ENCODE measurements around the gene ETS2. TPM values are rescaled to one million over a fixed set of nuclear protein-coding genes. Genes with fewer than 3 reads are reported as not detected.
A peak's percentile ranks its signal among the peaks of the same experiment; 100 is the strongest.

ETS2 gene
- total RNA-seq, 1 donor from 2014 or later: 40.3 TPM

DNA sequence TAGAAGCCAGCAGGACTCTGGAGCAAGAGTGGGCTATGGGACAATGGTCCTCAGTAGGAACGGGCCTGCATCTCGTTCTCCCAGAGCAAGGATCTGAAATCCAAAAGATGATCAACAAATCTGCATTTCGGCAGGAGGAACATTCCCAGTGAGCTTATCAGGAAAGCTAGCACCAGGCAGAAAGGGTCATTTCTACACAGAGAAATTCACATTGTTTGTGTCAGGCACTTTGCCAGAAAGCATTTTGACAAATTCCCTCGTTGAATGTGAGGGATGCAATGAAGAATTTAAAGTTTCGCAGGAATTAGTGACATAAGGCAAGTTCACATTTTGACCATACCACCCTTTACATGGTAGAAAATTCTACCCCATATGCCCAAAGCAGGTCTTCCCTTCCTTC is 31.6 kb upstream of the ETS2 start:
- H3K36me3 Mint-ChIP-seq (ENCODE audit: low read depth, unreplicated experiment): peaks cover 3% of the 10 kb centered on the region
- Histone ChIP-seq H3K27ac (ENCODE audit: low read depth, low read length) (peak overlapping the region; percentile 78), H3K4me1 (ENCODE audit: insufficient read depth, low read length) (peaks cover 29% of the 10 kb centered on the region), H3K36me3 (ENCODE audit: insufficient read depth, low read length) (no peaks in the 10 kb centered on the region), H3K4me3 (ENCODE audit: insufficient read depth, low read depth, low read length) (no peak overlapping the region), H3K27me3 (ENCODE audit: insufficient read depth, low read length) (no peaks in the 10 kb centered on the region), H3K9me3 (ENCODE audit: insufficient read depth, low read depth, low read length) (peaks cover 2% of the 10 kb centered on the region), H3K9ac (ENCODE audit: low read length) (peak overlapping the region; percentile 62), H3K79me2 (ENCODE audit: insufficient read depth, low read length) (no peaks in the 10 kb centered on the region), H3K4me2 (ENCODE audit: low read length) (peak overlapping the region; percentile 74), H2AFZ (ENCODE audit: low read depth, low read length) (no peak overlapping the region), H4K20me1 (ENCODE audit: insufficient read depth, low read length) (no peaks in the 10 kb centered on the region)
- no peak for TF ChIP-seq CTCF (IDR thresholded peaks at IDR 0.05; ENCODE audit: insufficient read depth, low read depth, low read length)
- no peak for TF ChIP-seq EZH2 (IDR thresholded peaks at IDR 0.05; ENCODE audit: insufficient read depth, low read length)
- peak overlapping the region; percentile 53 for H3K27ac Mint-ChIP-seq (ENCODE audit: unreplicated experiment)
- peaks cover 18% of the 10 kb centered on the region for H3K9me3 Mint-ChIP-seq (ENCODE audit: unreplicated experiment)
- peaks cover 28% of the 10 kb centered on the region for H3K4me1 Mint-ChIP-seq (ENCODE audit: low read depth, unreplicated experiment)
- DNase-seq (ENCODE audit: low read depth) (no peak), FAIRE-seq (no peak)
- H3K27me3 Mint-ChIP-seq (ENCODE audit: low read depth, unreplicated experiment): no peaks in the 10 kb centered on the region
- H3K4me3 Mint-ChIP-seq (ENCODE audit: unreplicated experiment): no peak overlapping the region

- H3K4me1 Mint-ChIP-seq (ENCODE audit: low read depth, unreplicated experiment): peaks cover 23% of the 10 kb centered on the region
- Histone ChIP-seq H3K4me2 (ENCODE audit: low read length) (no peak overlapping the region), H4K20me1 (ENCODE audit: insufficient read depth, low read length) (no peaks in the 10 kb centered on the region), H3K4me1 (ENCODE audit: insufficient read depth, low read length) (peaks cover 24% of the 10 kb centered on the region), H3K27ac (ENCODE audit: low read depth, low read length) (peak overlapping the region; percentile 78), H3K4me3 (ENCODE audit: insufficient read depth, low read depth, low read length) (no peak overlapping the region), H2AFZ (ENCODE audit: low read depth, low read length) (no peak overlapping the region), H3K79me2 (ENCODE audit: insufficient read depth, low read length) (no peaks in the 10 kb centered on the region), H3K9me3 (ENCODE audit: insufficient read depth, low read depth, low read length) (peaks cover 2% of the 10 kb centered on the region), H3K9ac (ENCODE audit: low read length) (no peak overlapping the region), H3K27me3 (ENCODE audit: insufficient read depth, low read length) (no peaks in the 10 kb centered on the region), H3K36me3 (ENCODE audit: insufficient read depth, low read length) (no peaks in the 10 kb centered on the region)
- H3K4me3 Mint-ChIP-seq (ENCODE audit: unreplicated experiment): no peak overlapping the region
- H3K27me3 Mint-ChIP-seq (ENCODE audit: low read depth, unreplicated experiment): no peaks in the 10 kb centered on the region
- DNase-seq (ENCODE audit: low read depth): no peak
- no peak for FAIRE-seq
- H3K9me3 Mint-ChIP-seq (ENCODE audit: unreplicated experiment): peaks cover 18% of the 10 kb centered on the region
- H3K36me3 Mint-ChIP-seq (ENCODE audit: low read depth, unreplicated experiment): peaks cover 3% of the 10 kb centered on the region
- TF ChIP-seq EZH2 (IDR thresholded peaks at IDR 0.05; ENCODE audit: insufficient read depth, low read length) (no peak), CTCF (IDR thresholded peaks at IDR 0.05; ENCODE audit: insufficient read depth, low read depth, low read length) (no peak)
- peak overlapping the region; percentile 28 for H3K27ac Mint-ChIP-seq (ENCODE audit: unreplicated experiment)
These were observed 31.0 kb upstream of the ETS2 start for GRCh38 chr21:38774586-38775285.

DNA sequence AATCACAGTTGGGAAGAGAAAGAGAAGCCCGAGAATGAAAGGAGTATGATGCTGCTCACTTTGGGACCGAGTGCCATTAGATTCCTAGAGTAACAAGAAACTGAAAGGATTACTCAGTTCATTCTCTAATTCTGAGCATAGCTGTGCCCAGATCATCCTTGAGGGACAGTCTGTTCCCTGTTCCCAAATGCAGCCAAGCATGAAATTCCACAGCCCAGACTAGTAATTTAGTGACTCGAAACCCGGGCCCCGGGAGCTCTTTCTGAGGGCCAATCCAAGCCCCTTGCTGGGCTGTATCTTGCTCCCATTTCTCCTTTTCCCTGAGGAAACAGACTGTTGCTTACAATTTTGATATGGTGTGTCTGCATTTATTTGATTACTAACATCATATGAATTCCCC is 30.0 kb upstream of the ETS2 start:
- no peaks in the 10 kb centered on the region for H3K27me3 ChIP-seq (ENCODE audit: insufficient read depth, low read length)
- H3K27ac Mint-ChIP-seq (ENCODE audit: unreplicated experiment): no peak overlapping the region
- H4K20me1 ChIP-seq (ENCODE audit: insufficient read depth, low read length): no peaks in the 10 kb centered on the region
- H3K27me3 Mint-ChIP-seq (ENCODE audit: low read depth, unreplicated experiment): no peaks in the 10 kb centered on the region
- no peak overlapping the region for H3K4me2 ChIP-seq (ENCODE audit: low read length)
- FAIRE-seq (no peak), DNase-seq (ENCODE audit: low read depth) (no peak)
- peaks cover 2% of the 10 kb centered on the region for H3K9me3 ChIP-seq (ENCODE audit: insufficient read depth, low read depth, low read length)
- H3K79me2 ChIP-seq (ENCODE audit: insufficient read depth, low read length): no peaks in the 10 kb centered on the region
- TF ChIP-seq CTCF (IDR thresholded peaks at IDR 0.05; ENCODE audit: insufficient read depth, low read depth, low read length) (no peak), EZH2 (IDR thresholded peaks at IDR 0.05; ENCODE audit: insufficient read depth, low read length) (no peak)
- H3K4me3 ChIP-seq (ENCODE audit: insufficient read depth, low read depth, low read length): no peak overlapping the region
- H3K4me1 ChIP-seq (ENCODE audit: insufficient read depth, low read length): peaks cover 20% of the 10 kb centered on the region
- peaks cover 3% of the 10 kb centered on the region for H3K36me3 Mint-ChIP-seq (ENCODE audit: low read depth, unreplicated experiment)
- H3K36me3 ChIP-seq (ENCODE audit: insufficient read depth, low read length): no peaks in the 10 kb centered on the region
- no peak overlapping the region for H3K4me3 Mint-ChIP-seq (ENCODE audit: unreplicated experiment)
- H3K27ac ChIP-seq (ENCODE audit: low read depth, low read length): no peak overlapping the region
- H3K9ac ChIP-seq (ENCODE audit: low read length): no peak overlapping the region
- peaks cover 22% of the 10 kb centered on the region for H3K4me1 Mint-ChIP-seq (ENCODE audit: low read depth, unreplicated experiment)
- peaks cover 18% of the 10 kb centered on the region for H3K9me3 Mint-ChIP-seq (ENCODE audit: unreplicated experiment)
- no peak overlapping the region for H2AFZ ChIP-seq (ENCODE audit: low read depth, low read length)

Data from astrocyte (in vitro differentiated cells and primary cell).